Gastrocnemius medialis (tissue), 4 donors: ENCODE measurements around the gene TANC2. TPM values are rescaled to one million over a fixed set of nuclear protein-coding genes. Genes with fewer than 3 reads are reported as not detected.

Experiments
- ATAC-seq, 2 donors: fragments of 150-250 bp; one replicate each; pipeline ENCODE4 v1.9.1; 2016
- DNase-seq, 2 donors: peaks; one replicate each; pipeline ENCODE4 v3.0.0-alpha.2; 2019
- H3K27ac ChIP-seq, 4 donors: fragments of 200-600 bp; sonication (generic); 1 replicate in 1 of 4; 2 replicates in 3 of 4; pipeline ENCODE4 v1.5.1; 2016 to 2018; ENCODE audit warnings: mild to moderate bottlenecking in 2 of 4, moderate library complexity in 1 of 4
- H3K27me3 ChIP-seq, 3 donors: fragments of 200-600 bp; sonication (generic) in 2 of 3; 1 replicate in 1 of 3; 2 replicates in 2 of 3; pipeline versions ENCODE4 v1.5.1 to v1.6.0; 2016 to 2019; ENCODE audit warnings: mild to moderate bottlenecking in 1 of 3, moderate library complexity in 1 of 3
- H3K36me3 ChIP-seq, 2 donors: fragments of 200-600 bp; sonication (generic) in 1 of 2; one replicate each; pipeline ENCODE4 v1.5.1; 2017 to 2018
- H3K4me1 ChIP-seq, 2 donors: fragments of 200-600 bp; sonication (generic) in 1 of 2; one replicate each; pipeline ENCODE4 v1.5.1; 2016 to 2017; ENCODE audit warnings: mild to moderate bottlenecking in 2 of 2
- H3K4me3 ChIP-seq, 4 donors: fragments of 200-600 bp; sonication (generic) in 3 of 4; 1 replicate in 1 of 4; 2 replicates in 3 of 4; pipeline ENCODE4 v1.5.1; 2016 to 2019; ENCODE audit warnings: mild to moderate bottlenecking in 2 of 4
- H3K9me3 ChIP-seq, 3 donors: fragments of 200-600 bp; sonication (generic) in 2 of 3; 1 replicate in 1 of 3; 2 replicates in 2 of 3; pipeline ENCODE4 v1.5.1; 2016 to 2019
- CTCF ChIP-seq, 5 experiments: fragments of 450-650 bp in 3 of 5; fragments of 200-600 bp in 2 of 5; sonication (generic) in 2 of 5; IDR thresholded peaks in 4 of 5; conservative IDR thresholded peaks in 1 of 5; 1 replicate in 4 of 5; 2 replicates in 1 of 5; pipeline ENCODE4 v1.5.1; 2016 to 2019; ENCODE audit warnings: antibody characterized with exemption in 5 of 5, mild to moderate bottlenecking in 3 of 5, moderate library complexity in 3 of 5
- POLR2A ChIP-seq, 2 donors: fragments of 450-650 bp; IDR thresholded peaks; one replicate each; pipeline ENCODE4 v1.6.1; 2017; ENCODE audit warnings: antibody characterized with exemption in 2 of 2, mild to moderate bottlenecking in 2 of 2, moderate library complexity in 2 of 2
- in situ Hi-C, 4 donors: fragments of 200-750 bp; cut with MboI; loops; one replicate each; pipeline versions ENCODE4 v1.15.0 to v1.8.0; 2017; ENCODE audit warnings: low sequenced_read_pairs in 4 of 4
- intact Hi-C: fragments of 100-400 bp; cut with DNase I; formaldehyde crosslinking; loops from one replicate; pipeline ENCODE4 v1.15.1; 2023; ENCODE audit warnings: low total_unique reads
- total RNA-seq, 4 donors: library from RNA; depleted of rRNA; stranded (reverse); fragments of >200 nt; gene quantifications; one replicate each; pipeline versions ENCODE4 v1.1.0 to v1.2.3, GENCODE V29; 2016

TANC2 gene
- total RNA-seq, 4 donors from 2014 or later, result 1.9 to 7.1 (median 4.9) TPM

DNA sequence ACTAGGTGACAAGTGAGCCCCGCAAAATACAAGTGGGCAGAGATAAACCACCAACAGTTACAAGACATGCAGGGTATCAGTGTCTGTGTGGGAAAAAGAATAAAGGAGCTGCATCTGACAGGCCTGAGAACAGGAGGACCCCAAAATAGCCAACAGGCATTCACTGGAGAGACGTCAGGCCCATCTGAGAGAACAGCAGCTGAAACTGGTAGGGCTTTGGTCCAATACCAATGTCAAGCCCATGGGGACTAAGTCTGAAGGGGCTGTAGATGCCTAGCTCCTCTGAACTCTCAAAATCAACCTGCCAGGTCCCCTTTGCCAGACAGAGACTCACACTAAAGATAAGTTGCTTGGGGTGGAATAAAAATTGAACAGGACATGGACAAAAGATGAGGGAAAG, 30.5 kb upstream of the TANC2 start:
- no peak for ATAC-seq
- H3K27ac ChIP-seq, result no peak overlapping the region

DNA sequence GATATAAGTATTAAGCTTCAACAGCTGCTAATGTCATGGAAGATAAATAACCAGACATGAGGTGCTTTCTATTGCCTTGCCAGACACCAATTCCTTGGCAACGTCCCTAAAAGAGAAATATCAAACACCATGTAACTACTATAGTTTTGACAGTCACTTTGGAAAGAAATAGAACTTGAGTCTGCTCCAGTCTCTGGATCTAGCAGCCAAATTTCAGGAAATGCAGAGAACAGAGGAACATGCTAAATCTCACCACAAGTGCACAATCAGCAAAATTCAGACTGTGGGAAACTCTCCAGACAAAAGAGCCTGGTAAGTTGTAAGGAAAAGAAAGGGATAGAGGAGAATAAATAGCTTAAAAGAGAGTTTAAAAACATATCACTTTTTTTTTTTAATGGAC, 28.4 kb upstream of the TANC2 start:
- ATAC-seq (no peak), DNase-seq (no peak)
- Histone ChIP-seq H3K27me3 (no peaks in the 10 kb centered on the region), H3K4me3 (no peak overlapping the region), H3K4me1 (no peaks in the 10 kb centered on the region), H3K36me3 (no peaks in the 10 kb centered on the region), H3K27ac (no peak overlapping the region), H3K9me3 (no peaks in the 10 kb centered on the region)
- intact Hi-C loops, result no loop called here
- TF ChIP-seq POLR2A (IDR thresholded peaks at IDR 0.05), result no peak
- TF ChIP-seq CTCF (IDR thresholded peaks at IDR 0.05 in 4 of 5, conservative IDR thresholded peaks at IDR 0.05 in 1 of 5), result no peak
- in situ Hi-C loops, result no loop called here

More for the DNA sequence above, 30.5 kb upstream of the TANC2 start:
- H3K27me3 ChIP-seq, result no peaks in the 10 kb centered on the region
- in situ Hi-C loops (no loop called here), intact Hi-C loops (no loop called here)
- H3K4me3 ChIP-seq, result no peak overlapping the region
- no peaks in the 10 kb centered on the region for H3K36me3 ChIP-seq
- no peak for DNase-seq
- TF ChIP-seq CTCF (IDR thresholded peaks at IDR 0.05 in 4 of 5, conservative IDR thresholded peaks at IDR 0.05 in 1 of 5) (no peak), POLR2A (IDR thresholded peaks at IDR 0.05) (no peak)
- no peaks in the 10 kb centered on the region for H3K4me1 ChIP-seq
- no peaks in the 10 kb centered on the region for H3K9me3 ChIP-seq

DNA sequence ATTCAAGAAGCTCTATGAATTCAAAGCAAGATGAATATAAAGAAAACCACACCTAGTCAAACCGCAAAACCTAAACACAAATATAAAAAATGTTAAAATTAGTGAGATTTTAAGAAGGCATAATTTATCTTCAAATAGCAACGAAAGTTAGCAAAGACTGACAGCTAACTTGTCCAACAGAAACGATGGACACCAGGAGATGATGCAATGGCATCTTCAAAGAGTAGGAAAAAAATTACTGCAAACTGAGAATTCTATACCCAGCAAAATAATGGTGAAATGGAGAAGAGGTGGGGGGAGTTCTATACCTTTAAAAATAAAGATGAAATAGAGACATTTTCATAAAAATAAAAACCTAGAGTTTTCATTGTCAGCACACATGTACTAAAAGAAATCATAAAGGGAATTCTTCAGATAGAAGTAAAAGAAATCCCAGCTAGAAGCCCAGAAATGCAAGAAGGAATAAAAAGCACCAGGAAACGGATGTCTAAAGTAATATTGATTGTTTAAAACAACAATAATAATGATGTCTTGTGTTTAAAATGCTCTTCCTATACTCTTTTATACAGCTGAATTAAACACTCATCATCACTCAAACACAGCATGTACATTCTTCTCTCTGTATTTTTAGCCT, 24.6 kb upstream of the TANC2 start:
- Histone ChIP-seq H3K9me3 (no peaks in the 10 kb centered on the region), H3K36me3 (no peaks in the 10 kb centered on the region), H3K27ac (no peak overlapping the region), H3K27me3 (no peaks in the 10 kb centered on the region), H3K4me3 (no peak overlapping the region), H3K4me1 (no peaks in the 10 kb centered on the region)
- intact Hi-C loops, result no loop called here
- ATAC-seq, result no peak
- no peak for DNase-seq
- in situ Hi-C loops, result no loop called here
- TF ChIP-seq CTCF (IDR thresholded peaks at IDR 0.05 in 4 of 5, conservative IDR thresholded peaks at IDR 0.05 in 1 of 5), result no peak
- TF ChIP-seq POLR2A (IDR thresholded peaks at IDR 0.05), result no peak

GRCh38 chr17:62948370-62948769, 17.7 kb upstream of the TANC2 start:
- intact Hi-C loops, result no loop called here
- DNase-seq, result no peak
- H3K9me3 ChIP-seq, result no peaks in the 10 kb centered on the region
- no peak overlapping the region for H3K4me3 ChIP-seq
- no peak for ATAC-seq
- in situ Hi-C loops, result no loop called here
- no peaks in the 10 kb centered on the region for H3K4me1 ChIP-seq
- TF ChIP-seq POLR2A (IDR thresholded peaks at IDR 0.05) (no peak), CTCF (IDR thresholded peaks at IDR 0.05 in 4 of 5, conservative IDR thresholded peaks at IDR 0.05 in 1 of 5) (no peak)
- no peaks in the 10 kb centered on the region for H3K36me3 ChIP-seq
- no peak overlapping the region for H3K27ac ChIP-seq
- no peaks in the 10 kb centered on the region for H3K27me3 ChIP-seq

DNA sequence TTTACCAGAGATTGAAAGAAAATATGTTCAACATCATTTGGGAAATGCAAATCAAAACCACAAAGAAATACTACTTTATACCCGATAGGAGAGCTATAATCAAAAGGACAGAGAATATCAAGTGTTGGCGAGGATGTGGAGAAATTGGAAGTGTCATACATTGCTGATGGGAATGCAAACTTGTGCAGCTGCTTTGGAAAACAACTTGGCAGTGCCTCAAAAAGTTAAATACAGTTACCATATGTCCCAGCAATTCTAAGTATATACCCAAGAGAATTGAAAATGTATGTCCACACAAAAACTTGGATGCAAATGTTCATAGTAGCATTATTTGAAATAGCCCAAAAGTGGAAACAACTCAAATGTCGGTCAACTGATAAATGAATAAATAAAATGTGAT, 17.0 kb upstream of the TANC2 start:
- in situ Hi-C loops, result no loop called here
- H3K4me3 ChIP-seq, result no peak overlapping the region

More for the DNA sequence above, 17.0 kb upstream of the TANC2 start:
- TF ChIP-seq CTCF (IDR thresholded peaks at IDR 0.05 in 4 of 5, conservative IDR thresholded peaks at IDR 0.05 in 1 of 5) (no peak), POLR2A (IDR thresholded peaks at IDR 0.05) (no peak)
- Histone ChIP-seq H3K27ac (no peak overlapping the region), H3K36me3 (no peaks in the 10 kb centered on the region), H3K4me1 (no peaks in the 10 kb centered on the region), H3K9me3 (no peaks in the 10 kb centered on the region), H3K27me3 (no peaks in the 10 kb centered on the region)
- intact Hi-C loops, result no loop called here
- no peak for ATAC-seq
- DNase-seq, result no peak
